BLaER1 (cell line): ENCODE results near the gene SULF2.

ENCODE experiments used
- H3K27ac ChIP-seq: shearing (Covaris generic); formaldehyde crosslinking; 2 replicates; pipeline ENCODE4 v1.8.1; 2022
- H3K27me3 ChIP-seq: shearing (Covaris generic); formaldehyde crosslinking; 2 replicates; pipeline ENCODE4 v1.8.1; 2022
- H3K36me3 ChIP-seq: shearing (Covaris generic); formaldehyde crosslinking; 2 replicates; pipeline ENCODE4 v1.8.1; 2022
- H3K4me1 ChIP-seq: shearing (Covaris generic); formaldehyde crosslinking; 2 replicates; pipeline ENCODE4 v1.8.1; 2022
- H3K4me2 ChIP-seq: shearing (Covaris generic); formaldehyde crosslinking; 2 replicates; pipeline ENCODE4 v1.8.1; 2022
- H3K4me3 ChIP-seq: shearing (Covaris generic); formaldehyde crosslinking; 2 replicates; pipeline ENCODE4 v1.8.1; 2022
- H3K9ac ChIP-seq: shearing (Covaris generic); formaldehyde crosslinking; 2 replicates; pipeline ENCODE4 v1.8.1; 2022
- H3K9me3 ChIP-seq: shearing (Covaris generic); formaldehyde crosslinking; 2 replicates; pipeline ENCODE4 v1.8.1; 2022
- H4K20me1 ChIP-seq: shearing (Covaris generic); formaldehyde crosslinking; 2 replicates; pipeline ENCODE4 v1.8.1; 2022
- Cebpa-rat ChIP-seq: shearing (Covaris generic); IDR thresholded peaks from 2 replicates; pipeline ENCODE4 v1.8.1; 2022

Gene SULF2

DNA sequence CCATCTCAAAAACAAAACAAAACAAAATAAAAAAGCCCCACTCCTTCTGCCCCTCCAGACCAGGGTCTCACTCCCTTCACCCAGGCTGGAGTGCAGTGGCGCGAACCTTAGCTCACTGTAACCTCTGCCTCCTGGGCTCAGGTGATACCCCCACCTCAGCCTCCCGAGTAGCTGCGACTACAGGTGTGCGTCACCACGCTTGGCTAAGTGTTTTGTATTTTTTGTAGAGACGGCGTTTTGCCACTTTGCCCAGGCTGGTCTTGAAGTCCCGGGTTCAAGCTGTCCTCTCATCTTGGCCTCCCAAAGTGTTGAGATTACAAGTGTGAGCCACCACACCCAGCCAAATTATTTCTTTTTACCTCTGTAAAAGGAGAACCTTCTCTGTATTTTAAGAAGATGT is 173.5 kb downstream of the SULF2 start:
- H3K4me1 ChIP-seq = peaks cover 29% of the 10 kb centered on the region
- H4K20me1 ChIP-seq = no peaks in the 10 kb centered on the region
- no peak overlapping the region for H3K4me3 ChIP-seq
- H3K9me3 ChIP-seq = no peaks in the 10 kb centered on the region
- TF ChIP-seq Cebpa-rat = no peak
- no peak overlapping the region for H3K4me2 ChIP-seq
- H3K27ac ChIP-seq = no peak overlapping the region
- peaks cover 6% of the 10 kb centered on the region for H3K36me3 ChIP-seq
- H3K27me3 ChIP-seq = no peaks in the 10 kb centered on the region
- H3K9ac ChIP-seq = no peak overlapping the region

DNA sequence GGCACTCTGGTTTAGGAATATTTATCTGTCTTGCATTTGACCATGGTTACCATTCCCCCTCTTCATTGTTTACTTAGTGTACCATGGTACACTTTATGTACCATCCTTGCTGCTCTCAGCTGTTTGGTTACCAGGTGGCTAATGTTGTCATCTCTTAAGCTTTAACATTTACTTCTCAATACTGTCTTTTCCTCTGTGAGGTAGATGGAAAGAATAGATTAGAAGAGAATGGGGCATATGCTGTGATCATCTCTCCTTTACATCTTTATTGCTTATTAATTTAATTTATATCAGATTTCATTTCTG is 174.4 kb downstream of the SULF2 start:
- peaks cover 35% of the 10 kb centered on the region for H3K4me1 ChIP-seq
- H3K9me3 ChIP-seq = 0 out of 2 replicates have a peak, but pooled peaks cover 7% of the 10 kb centered on the region
- peaks cover 14% of the 10 kb centered on the region for H3K36me3 ChIP-seq
- no peaks in the 10 kb centered on the region for H3K27me3 ChIP-seq
- no peak overlapping the region for H3K9ac ChIP-seq
- TF ChIP-seq Cebpa-rat = no peak
- no peak overlapping the region for H3K27ac ChIP-seq
- H4K20me1 ChIP-seq = no peaks in the 10 kb centered on the region
- H3K4me2 ChIP-seq = peak overlapping the region; percentile 49
- no peak overlapping the region for H3K4me3 ChIP-seq

DNA sequence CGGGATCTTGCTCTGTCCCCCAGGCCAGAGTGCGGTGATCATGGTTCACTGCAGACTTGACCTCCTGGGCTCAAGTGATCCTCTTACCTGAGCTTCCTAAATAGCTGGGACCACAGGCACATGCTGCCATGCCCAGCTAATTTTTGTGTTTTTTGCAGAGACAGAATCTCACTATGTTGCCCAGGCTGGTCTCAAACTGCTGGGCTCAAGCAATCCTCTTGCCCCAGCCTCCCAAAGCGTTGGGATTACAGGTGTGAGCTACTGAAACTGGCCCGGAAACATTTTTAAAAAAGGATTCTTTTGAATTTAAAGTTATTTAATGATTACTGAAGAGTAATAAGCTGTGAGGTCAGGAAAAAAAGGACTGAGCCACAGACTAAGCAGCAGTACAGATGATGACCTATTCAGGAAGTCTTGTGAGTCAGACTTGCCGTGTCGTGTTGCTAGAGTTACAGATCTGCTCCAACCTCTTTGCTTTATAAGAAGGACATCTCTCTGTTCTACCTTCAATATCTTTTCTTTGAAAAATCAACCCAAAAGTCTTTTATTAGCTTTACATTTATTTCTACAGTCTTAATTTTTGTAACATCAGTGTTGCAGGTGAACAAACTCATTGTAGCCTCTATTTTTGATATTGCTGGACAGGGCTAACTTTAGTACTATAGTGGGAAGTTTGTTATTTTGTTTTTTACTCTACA is 174.9 kb downstream of the SULF2 start:
- Histone ChIP-seq H3K9ac (no peak overlapping the region), H3K4me3 (no peak overlapping the region), H3K4me2 (peak overlapping the region; percentile 49), H3K27ac (0 out of 2 replicates have a peak overlapping the region, but pooled peaks have one; percentile 12), H3K4me1 (peaks cover 40% of the 10 kb centered on the region), H3K36me3 (peaks cover 15% of the 10 kb centered on the region), H3K27me3 (no peaks in the 10 kb centered on the region), H3K9me3 (0 out of 2 replicates have a peak, but pooled peaks cover 10% of the 10 kb centered on the region), H4K20me1 (no peaks in the 10 kb centered on the region)
- no peak for TF ChIP-seq Cebpa-rat

DNA sequence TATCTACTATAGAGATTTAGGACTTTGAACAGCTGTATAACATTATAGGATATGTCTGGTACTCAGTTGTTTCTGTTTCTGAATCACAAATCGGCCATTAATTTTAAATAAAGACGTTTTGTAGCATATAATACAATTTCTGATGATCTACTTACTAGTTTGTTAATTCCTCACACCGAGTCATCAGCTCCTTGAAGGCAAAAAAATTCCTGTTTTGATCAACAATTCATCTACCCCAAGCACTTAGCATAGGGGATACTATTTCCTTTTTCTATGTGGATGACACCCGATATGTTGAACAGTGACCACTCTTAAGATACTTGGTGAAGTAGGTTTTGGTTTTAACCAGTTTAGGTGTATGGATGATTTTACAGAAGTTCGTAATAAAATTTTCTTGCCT is 176.3 kb downstream of the SULF2 start:
- no peaks in the 10 kb centered on the region for H4K20me1 ChIP-seq

More for the DNA sequence above, 176.3 kb downstream of the SULF2 start:
- no peak for TF ChIP-seq Cebpa-rat
- Histone ChIP-seq H3K4me3 (no peak overlapping the region), H3K27me3 (no peaks in the 10 kb centered on the region), H3K36me3 (peaks cover 15% of the 10 kb centered on the region), H3K4me1 (peaks cover 54% of the 10 kb centered on the region), H3K9ac (no peak overlapping the region), H3K4me2 (no peak overlapping the region), H3K9me3 (0 out of 2 replicates have a peak, but pooled peaks cover 10% of the 10 kb centered on the region), H3K27ac (no peak overlapping the region)
